Stimulated activated CD8-positive, alpha-beta memory T cell treated with anti-CD3 and anti-CD28 coated beads, Interleukin-7, amount 100 ng/mL, for 1 hour (primary cell): ENCODE results near the gene CEP57L1.
"Not testable (repeated sequence)": the region's sequence is repeated elsewhere in the genome, so short reads cannot be mapped to it uniquely, and the experiment has no call there.

Experiments
- DNase-seq, 2 donors: peaks; one replicate each; pipeline ENCODE4 v3.0.0-alpha.2; 2020; ENCODE audit warnings: low read depth in 2 of 2

Gene CEP57L1

GRCh38 chr6:109105681-109106080 is 10.4 kb downstream of the CEP57L1 start:
- DNase-seq, result no peak

DNA sequence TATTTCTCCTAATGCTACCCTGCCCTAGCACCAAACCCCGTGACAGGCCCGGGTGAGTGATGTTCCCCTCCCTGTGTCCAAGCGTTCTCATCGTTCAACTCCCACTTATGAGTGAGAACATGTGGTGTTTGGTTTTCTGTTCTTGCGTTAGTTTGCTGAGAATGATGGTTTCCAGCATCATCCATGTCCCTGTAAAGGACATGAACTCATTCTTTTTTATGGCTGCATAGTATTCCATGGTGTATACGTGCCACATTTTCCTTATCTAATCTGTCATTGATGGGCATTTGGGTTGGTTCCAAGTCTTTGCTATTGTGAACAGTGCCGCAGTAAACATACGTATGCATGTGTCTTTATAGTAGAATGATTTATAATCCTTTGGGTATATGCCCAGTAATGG is 14.4 kb downstream of the CEP57L1 start:
- not testable (repeated sequence) for DNase-seq

- DNase-seq, result not testable (repeated sequence)
These were observed 17.4 kb downstream of the CEP57L1 start for GRCh38 chr6:109112663-109113062.

DNA sequence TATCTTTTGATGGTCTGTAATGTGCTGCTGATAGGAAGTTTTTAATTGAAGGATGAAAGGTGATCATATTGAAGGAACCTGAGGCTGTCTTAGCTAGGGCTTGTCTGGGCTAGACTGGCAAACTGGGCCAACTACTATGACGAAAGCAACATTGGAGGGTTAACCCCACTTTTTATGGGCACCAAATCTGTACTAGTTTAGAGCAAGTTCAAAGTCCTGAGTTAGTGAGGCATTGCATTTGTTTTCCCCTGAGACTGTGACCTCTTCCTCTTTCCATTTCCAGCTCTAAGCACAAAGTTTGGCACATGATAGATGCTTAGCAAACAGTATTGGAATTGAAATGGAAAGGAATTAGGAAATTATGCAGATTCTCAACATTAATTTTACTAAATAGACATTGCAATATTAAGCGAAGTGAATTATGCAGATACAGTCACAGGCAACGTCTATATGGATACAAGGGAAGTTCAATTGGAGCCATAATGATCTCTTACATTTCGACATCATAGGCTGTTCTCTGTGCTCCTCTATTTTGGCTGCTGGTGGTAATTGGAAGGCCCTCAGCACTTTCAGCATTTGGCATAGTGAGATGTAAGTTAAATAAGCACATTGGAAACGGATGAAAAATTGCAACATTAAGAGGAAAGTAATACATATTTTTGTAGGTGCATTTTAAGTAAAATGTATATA is 22.2 kb downstream of the CEP57L1 start:
- DNase-seq, result no peak

DNA sequence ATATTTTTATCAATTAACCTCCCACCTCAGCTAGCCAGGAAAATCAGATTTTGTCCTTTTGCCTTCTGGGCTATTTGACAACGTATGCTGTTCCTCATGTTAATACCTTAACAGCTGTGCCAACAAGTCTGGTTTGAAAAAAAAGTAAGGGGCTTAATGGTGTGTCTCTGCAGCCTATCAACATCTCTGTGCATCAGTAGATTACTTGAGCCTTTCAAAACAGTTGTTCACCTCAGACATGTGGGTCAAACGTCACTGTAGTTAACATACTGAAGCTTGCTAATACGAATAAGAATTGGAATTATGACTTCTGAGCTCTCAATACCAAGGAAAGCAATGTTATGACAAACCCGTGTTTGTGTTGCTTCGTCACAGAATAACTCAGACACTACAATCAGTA is 23.0 kb downstream of the CEP57L1 start:
- no peak for DNase-seq

GRCh38 chr6:109118871-109119354 is 23.6 kb downstream of the CEP57L1 start:
- no peak for DNase-seq

GRCh38 chr6:109121411-109121810 is 26.1 kb downstream of the CEP57L1 start:
- no peak for DNase-seq

DNA sequence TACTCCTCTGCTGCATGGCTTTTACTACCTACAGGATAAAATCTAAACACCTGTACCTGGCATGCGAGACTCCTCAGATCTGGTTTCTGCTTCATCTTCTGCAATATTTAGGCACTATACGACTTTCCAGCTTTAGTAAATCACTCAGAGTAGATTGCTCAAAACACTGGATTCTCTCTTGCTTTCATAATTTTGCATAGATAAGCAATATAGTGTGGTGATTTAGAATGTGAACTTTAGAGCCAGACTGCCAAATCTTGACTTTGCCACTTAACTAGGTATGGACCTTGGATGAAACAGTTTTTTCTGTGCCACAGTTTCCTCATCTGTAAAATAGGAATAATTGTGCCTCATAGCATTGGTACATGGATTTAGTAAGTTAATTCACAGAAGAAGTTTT is 28.9 kb downstream of the CEP57L1 start:
- DNase-seq, result no peak

DNA sequence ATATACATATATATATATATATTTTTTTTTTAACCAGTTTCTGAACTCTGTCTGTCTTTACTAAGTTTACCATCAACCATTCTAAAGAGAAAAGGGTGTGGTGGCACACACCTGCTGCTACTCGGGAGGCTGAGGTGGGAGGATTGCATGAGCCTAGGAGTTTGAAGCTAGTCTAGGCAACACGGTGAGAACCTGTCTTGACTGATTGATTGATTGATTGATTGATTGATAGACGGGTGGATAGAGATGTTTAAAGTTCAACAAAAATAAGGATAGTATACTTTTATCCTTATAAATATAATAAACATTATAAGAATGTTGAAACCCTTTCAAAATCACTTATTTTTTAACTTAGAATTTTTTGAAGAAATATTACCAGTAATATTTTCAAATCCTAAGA is 30.2 kb downstream of the CEP57L1 start:
- DNase-seq, result no peak

DNA sequence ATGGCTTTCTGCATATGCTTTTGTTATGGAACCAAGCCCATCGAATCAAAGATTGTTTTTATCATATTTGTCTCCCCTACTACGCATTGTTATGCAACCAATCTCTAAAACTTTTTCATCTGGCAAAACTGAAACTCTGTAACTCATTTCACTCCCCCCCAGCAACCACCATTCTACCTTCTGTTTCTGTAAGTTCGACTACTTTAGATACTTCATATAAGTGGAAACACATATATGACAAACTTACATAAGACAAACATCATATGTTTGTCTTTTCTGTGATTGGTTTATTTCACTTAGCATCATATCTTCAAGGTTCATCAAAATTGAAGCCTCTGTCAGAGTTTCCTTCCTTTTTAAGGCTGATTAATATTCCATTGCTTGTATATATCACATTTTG is 34.8 kb downstream of the CEP57L1 start:
- DNase-seq, result no peak

DNA sequence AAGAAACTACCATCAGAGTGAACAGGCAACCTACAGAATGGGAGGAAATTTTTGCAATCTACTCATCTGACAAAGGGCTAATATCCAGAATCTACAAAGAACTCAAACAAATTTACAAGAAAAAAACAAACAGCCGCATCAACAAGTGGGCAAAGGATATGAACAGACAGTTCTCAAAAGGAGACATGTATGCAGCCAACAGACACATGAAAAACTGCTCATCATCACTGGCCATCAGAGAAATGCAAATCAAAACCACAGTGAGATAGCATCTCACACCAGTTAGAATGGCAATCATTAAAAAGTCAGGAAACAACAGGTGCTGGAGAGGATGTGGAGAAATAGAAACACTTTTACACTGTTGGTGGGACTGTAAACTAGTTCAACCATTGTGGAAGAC is 40.3 kb downstream of the CEP57L1 start:
- DNase-seq, result not testable (repeated sequence)

DNA sequence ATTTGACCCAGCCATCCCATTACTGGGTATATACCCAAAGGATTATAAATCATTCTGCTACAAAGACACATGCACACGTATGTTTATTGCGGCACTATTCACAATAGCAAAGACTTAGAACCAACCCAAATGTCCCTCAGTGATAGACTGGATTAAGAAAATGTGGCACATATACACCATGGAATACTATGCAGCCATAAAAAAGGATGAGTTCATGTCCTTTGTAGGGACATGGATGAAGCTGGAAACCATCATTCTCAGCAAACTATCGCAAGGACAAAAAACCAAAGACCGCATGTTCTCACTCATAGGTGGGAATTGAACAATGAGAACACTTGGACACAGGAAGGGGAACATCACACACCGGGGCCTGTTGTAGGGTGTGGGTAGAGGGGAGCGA is 40.7 kb downstream of the CEP57L1 start:
- not testable (repeated sequence) for DNase-seq

DNA sequence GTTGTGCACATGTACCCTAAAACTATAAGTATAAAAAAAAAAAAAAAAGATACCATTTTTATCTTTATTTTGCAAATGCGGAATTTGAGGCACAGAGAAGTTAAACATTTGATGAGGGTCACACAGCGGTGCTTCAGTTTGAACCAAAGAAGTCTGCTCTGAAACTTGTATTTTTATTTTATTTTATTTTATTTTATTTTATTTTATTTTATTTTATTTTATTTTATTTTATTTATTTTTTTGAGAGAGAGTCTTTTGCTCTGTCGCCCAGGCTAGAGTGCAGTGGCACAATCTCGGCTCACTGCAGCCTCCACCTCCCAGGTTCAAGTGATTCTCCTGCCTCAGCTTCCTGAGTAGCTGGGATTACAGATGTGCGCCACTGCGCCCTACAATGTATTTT is 41.2 kb downstream of the CEP57L1 start:
- DNase-seq, result not testable (repeated sequence)

DNA sequence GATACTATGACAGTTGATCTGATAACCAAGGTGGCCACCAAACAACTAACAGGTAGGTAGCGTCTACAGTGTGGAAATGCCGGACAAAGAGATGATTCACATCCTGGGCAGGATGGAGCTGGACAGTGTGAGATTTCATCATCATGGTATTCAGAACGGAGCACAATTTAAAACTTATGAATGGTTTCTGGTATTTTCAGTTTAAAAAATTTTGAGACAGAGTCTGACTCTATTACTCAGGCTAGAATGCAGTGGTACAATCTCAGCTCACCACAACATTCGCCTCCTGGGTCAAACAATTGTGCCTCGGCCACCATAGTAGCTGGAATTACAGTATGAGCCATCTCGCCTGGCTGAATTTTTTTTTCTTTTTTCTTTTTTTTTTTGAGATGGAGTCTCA is 43.8 kb downstream of the CEP57L1 start:
- no peak for DNase-seq

DNA sequence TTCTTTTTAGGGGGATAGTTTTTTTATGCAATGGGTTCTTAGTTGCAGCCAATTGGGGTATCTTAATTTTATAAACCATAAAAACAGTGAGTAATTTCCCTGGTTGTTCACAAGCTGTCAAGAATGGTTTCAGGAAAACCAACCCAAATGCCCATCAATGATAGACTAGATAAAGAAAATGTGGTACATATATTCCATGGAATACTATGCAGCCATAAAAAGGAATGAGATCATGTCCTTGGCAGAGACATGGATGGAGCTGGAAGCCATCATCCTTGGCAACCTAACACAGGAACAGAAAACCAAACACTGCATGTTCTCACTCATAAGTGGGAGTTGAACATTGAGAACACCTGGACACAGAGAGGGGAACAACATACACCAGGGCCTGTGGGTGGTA is 46.8 kb downstream of the CEP57L1 start:
- DNase-seq, result not testable (repeated sequence)

GRCh38 chr6:109143191-109143590 is 47.9 kb downstream of the CEP57L1 start:
- no peak for DNase-seq

DNA sequence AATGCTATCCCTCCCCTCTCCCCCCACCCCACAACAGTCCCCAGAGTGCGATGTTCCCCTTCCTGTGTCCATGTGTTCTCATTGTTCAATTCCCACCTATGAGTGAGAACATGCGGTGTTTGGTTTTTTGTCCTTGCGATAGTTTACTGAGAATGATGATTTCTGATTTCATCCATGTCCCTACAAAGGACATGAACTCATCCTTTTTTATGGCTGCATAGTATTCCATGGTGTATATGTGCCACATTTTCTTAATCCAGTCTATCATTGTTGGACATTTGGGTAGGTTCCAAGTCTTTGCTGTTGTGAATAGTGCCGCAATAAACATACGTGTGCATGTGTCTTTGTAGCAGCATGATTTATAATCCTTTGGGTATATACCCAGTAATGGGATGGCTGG is 52.9 kb downstream of the CEP57L1 start:
- not testable (repeated sequence) for DNase-seq

DNA sequence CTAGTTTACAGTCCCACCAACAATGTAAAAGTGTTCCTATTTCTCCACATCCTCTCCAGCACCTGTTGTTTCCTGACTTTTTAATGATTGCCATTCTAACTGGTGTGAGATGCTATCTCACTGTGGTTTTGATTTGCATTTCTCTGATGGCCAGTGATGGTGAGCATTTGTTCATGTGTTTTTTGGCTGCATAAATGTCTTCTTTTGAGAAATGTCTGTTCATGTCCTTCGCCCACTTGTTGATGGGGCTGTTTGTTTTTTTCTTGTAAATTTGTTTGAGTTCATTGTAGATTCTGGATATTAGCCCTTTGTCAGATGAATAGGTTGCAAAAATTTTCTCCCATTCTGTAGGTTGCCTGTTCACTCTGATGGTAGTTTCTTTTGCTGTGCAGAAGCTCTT is 53.4 kb downstream of the CEP57L1 start:
- not testable (repeated sequence) for DNase-seq

DNA sequence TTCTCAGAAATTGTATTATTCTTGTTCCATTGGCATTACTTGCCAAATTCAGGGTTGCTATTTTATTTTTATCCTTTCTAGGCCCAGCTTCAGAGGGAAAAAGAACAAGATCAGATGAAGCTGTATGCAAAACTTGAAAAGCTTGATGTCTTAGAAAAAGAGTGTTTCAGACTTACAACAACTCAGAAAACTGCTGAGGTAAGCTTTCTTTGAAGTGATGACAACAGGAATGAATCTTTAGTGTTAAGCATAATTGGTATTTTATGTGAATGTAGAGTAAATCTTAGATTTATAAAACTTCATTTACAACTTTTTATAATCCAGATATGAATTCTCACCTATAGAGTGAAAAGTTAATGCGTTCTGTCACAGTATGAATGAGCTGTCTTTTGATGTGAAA is 58.4 kb downstream of the CEP57L1 start:
- DNase-seq, result no peak

DNA sequence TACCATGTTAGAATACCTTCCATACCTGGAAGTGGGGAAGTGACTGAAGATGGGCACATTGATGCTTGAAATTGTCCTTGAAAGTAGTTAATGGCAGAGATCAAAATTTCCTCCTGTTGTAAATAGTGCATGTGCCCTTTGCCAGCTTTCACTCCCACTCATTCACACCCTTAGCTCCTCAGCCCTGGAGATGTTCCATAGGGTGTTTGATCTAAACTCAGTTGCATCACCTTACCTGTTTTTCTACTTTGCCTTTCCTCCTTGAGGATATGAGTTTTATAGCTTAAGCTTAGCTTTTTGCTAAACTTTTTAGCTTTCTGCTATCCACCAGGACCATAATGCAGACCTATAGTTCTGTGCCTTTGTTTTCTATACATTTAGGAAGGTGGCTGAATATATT is 69.0 kb downstream of the CEP57L1 start:
- DNase-seq, result no peak

DNA sequence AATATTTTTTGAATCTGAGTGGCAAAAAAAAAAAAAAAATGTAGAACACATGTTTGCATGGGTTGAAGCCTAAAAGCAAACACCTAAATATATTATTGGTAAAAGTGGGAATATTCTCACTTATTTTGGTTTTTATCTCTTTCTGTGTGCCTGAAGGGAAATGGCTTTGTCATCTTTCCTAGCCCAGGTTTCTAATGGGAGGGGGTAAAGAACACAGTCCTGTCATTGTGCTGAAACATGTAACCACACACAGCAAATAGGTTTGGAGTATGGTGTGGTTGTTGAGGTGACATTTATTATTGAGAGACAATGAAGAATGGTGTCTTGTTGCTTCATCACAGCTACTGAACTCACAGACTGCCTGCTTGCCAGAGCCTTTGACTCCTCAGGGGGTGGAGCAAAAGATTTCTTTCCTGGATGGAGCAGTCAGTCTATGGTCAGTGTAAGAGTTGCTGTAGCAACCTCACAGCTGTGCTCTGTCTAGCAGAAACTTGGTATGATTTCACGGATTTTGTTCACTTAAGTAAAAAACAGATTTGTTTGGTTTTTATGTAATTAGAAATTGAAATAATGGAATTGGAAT is 70.2 kb downstream of the CEP57L1 start:
- DNase-seq, result no peak

- DNase-seq, result no peak
These were observed 71.4 kb downstream of the CEP57L1 start for GRCh38 chr6:109166673-109167072.

DNA sequence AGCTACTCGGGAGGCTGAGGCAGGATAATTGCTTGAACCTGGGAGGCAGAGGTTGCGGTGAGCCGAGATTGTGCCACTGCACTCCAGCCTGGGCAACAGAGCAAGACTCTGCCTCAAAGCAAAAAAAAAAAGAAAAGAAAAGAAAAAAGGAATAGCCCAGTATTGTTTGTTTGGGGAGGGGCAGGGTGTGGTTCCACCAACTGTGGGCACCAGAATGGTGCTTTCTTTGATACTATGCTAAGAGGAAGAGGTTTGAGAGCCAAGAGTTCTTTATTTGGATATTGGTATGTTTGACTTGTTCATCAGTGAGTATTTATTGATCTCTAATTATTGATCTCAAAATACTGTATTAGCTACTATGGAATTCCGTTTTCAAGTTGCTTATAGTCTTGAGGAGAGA is 72.3 kb downstream of the CEP57L1 start:
- no peak for DNase-seq

GRCh38 chr6:109170333-109170732 is 75.0 kb downstream of the CEP57L1 start:
- DNase-seq, result no peak
